ENCODE results near the gene ACTG2.

ACTG2 gene

GRCh38 chr2:73946215-73946614, 53.4 kb downstream of the ACTG2 start:
- Histone ChIP-seq H2AFZ (ENCODE audit: low read length) (no peak overlapping the region), H3K36me3 (replicated peaks; ENCODE audit: insufficient read depth, low read length) (peaks cover 8% of the 10 kb centered on the region; the same call in 1 of the 2 replicates), H3K27ac (ENCODE audit: low read length) (no peak overlapping the region), H3K79me2 (ENCODE audit: low read length) (peaks cover 37% of the 10 kb centered on the region), H3K4me2 (ENCODE audit: low read depth, low read length) (no peak overlapping the region), H4K20me1 (ENCODE audit: insufficient read depth, low read length) (no peaks in the 10 kb centered on the region), H3F3A (ENCODE audit: insufficient read depth, low read length) (no peaks in the 10 kb centered on the region), H3K4me3 (ENCODE audit: low read length) (no peak overlapping the region), H3K9me3 (replicated peaks; ENCODE audit: insufficient read depth, low read length) (no peaks in the 10 kb centered on the region), H3K4me1 (ENCODE audit: low read length) (no peaks in the 10 kb centered on the region), H3K27me3 (replicated peaks; ENCODE audit: insufficient read depth, low read length) (no peaks in the 10 kb centered on the region), H3K9me2 (replicated peaks; ENCODE audit: insufficient read depth, low read length) (no peaks in the 10 kb centered on the region), H3K9ac (ENCODE audit: low read length) (no peak overlapping the region)
- DNase-seq: no peak
- TF ChIP-seq EZH2phosphoT487 (IDR thresholded peaks at IDR 0.05; ENCODE audit: low read length): no peak

- H4K20me1 ChIP-seq (ENCODE audit: insufficient read depth, low read length): no peaks in the 10 kb centered on the region
- H3K27me3 ChIP-seq (replicated peaks; ENCODE audit: insufficient read depth, low read length): no peaks in the 10 kb centered on the region
- no peaks in the 10 kb centered on the region for H3F3A ChIP-seq (ENCODE audit: insufficient read depth, low read length)
- TF ChIP-seq CTCF (IDR thresholded peaks at IDR 0.05; ENCODE audit: low read length) (no peak), EZH2 (optimal IDR thresholded peaks at IDR 0.05; ENCODE audit: low read depth, low read length) (no peak), EZH2phosphoT487 (IDR thresholded peaks at IDR 0.05; ENCODE audit: low read length) (no peak)
- H3K36me3 ChIP-seq (replicated peaks; ENCODE audit: insufficient read depth, low read length): peaks cover 8% of the 10 kb centered on the region; the same call in 1 of the 2 replicates
- no peaks in the 10 kb centered on the region for H3K4me1 ChIP-seq (ENCODE audit: low read length)
- H2AFZ ChIP-seq (ENCODE audit: low read length): no peak overlapping the region
- peaks cover 34% of the 10 kb centered on the region for H3K79me2 ChIP-seq (ENCODE audit: low read length)
- no peak for DNase-seq
- no peak overlapping the region for H3K27ac ChIP-seq (ENCODE audit: low read length)
- no peaks in the 10 kb centered on the region for H3K9me2 ChIP-seq (replicated peaks; ENCODE audit: insufficient read depth, low read length)
- no peaks in the 10 kb centered on the region for H3K9me3 ChIP-seq (replicated peaks; ENCODE audit: insufficient read depth, low read length)
- no peak overlapping the region for H3K9ac ChIP-seq (ENCODE audit: low read length)
- no peak overlapping the region for H3K4me2 ChIP-seq (ENCODE audit: low read depth, low read length)
- H3K4me3 ChIP-seq (ENCODE audit: low read length): no peak overlapping the region
Measured at GRCh38 chr2:73946666-73947065, 53.9 kb downstream of the ACTG2 start.

- no peaks in the 10 kb centered on the region for H3K9me3 ChIP-seq (replicated peaks; ENCODE audit: insufficient read depth, low read length)
- peaks cover 29% of the 10 kb centered on the region for H3K79me2 ChIP-seq (ENCODE audit: low read length)
- H3K4me2 ChIP-seq (ENCODE audit: low read depth, low read length): no peak overlapping the region
- no peak for DNase-seq
- no peak overlapping the region for H3K27ac ChIP-seq (ENCODE audit: low read length)
- H3K4me3 ChIP-seq (ENCODE audit: low read length): no peak overlapping the region
- no peak overlapping the region for H3K9ac ChIP-seq (ENCODE audit: low read length)
- no peaks in the 10 kb centered on the region for H3K4me1 ChIP-seq (ENCODE audit: low read length)
- no peaks in the 10 kb centered on the region for H4K20me1 ChIP-seq (ENCODE audit: insufficient read depth, low read length)
- H3F3A ChIP-seq (ENCODE audit: insufficient read depth, low read length): no peaks in the 10 kb centered on the region
- no peaks in the 10 kb centered on the region for H3K9me2 ChIP-seq (replicated peaks; ENCODE audit: insufficient read depth, low read length)
- H2AFZ ChIP-seq (ENCODE audit: low read length): no peak overlapping the region
- no peaks in the 10 kb centered on the region for H3K27me3 ChIP-seq (replicated peaks; ENCODE audit: insufficient read depth, low read length)
- no peak for TF ChIP-seq EZH2 (optimal IDR thresholded peaks at IDR 0.05; ENCODE audit: low read depth, low read length)
- no peak for TF ChIP-seq CTCF (IDR thresholded peaks at IDR 0.05; ENCODE audit: low read length)
- no peak for TF ChIP-seq EZH2phosphoT487 (IDR thresholded peaks at IDR 0.05; ENCODE audit: low read length)
- 0 out of 2 replicates have a peak, but pooled peaks cover 8% of the 10 kb centered on the region for H3K36me3 ChIP-seq (replicated peaks; ENCODE audit: insufficient read depth, low read length)
Measured at GRCh38 chr2:73947412-73948018, 54.7 kb downstream of the ACTG2 start.

GRCh38 chr2:73949802-73950201, 57.0 kb downstream of the ACTG2 start:
- Histone ChIP-seq H3K36me3 (replicated peaks; ENCODE audit: insufficient read depth, low read length) (0 out of 2 replicates have a peak, but pooled peaks cover 8% of the 10 kb centered on the region), H3K27ac (ENCODE audit: low read length) (no peak overlapping the region), H3K4me1 (ENCODE audit: low read length) (no peaks in the 10 kb centered on the region), H3K79me2 (ENCODE audit: low read length) (peaks cover 6% of the 10 kb centered on the region; the same call in 1 of the 2 replicates), H3K9me3 (replicated peaks; ENCODE audit: insufficient read depth, low read length) (no peaks in the 10 kb centered on the region), H3K27me3 (replicated peaks; ENCODE audit: insufficient read depth, low read length) (no peaks in the 10 kb centered on the region), H2AFZ (ENCODE audit: low read length) (no peak overlapping the region), H3K9ac (ENCODE audit: low read length) (no peak overlapping the region), H3K4me3 (ENCODE audit: low read length) (no peak overlapping the region), H3K9me2 (replicated peaks; ENCODE audit: insufficient read depth, low read length) (no peaks in the 10 kb centered on the region), H3F3A (ENCODE audit: insufficient read depth, low read length) (no peaks in the 10 kb centered on the region), H3K4me2 (ENCODE audit: low read depth, low read length) (no peak overlapping the region), H4K20me1 (ENCODE audit: insufficient read depth, low read length) (no peaks in the 10 kb centered on the region)
- TF ChIP-seq EZH2 (optimal IDR thresholded peaks at IDR 0.05; ENCODE audit: low read depth, low read length) (no peak), EZH2phosphoT487 (IDR thresholded peaks at IDR 0.05; ENCODE audit: low read length) (no peak), CTCF (IDR thresholded peaks at IDR 0.05; ENCODE audit: low read length) (no peak)
- DNase-seq: no peak

All from MM.1S (cell line).